HCEC 1CT (cell line): ENCODE measurements around the gene CTSZ.
A peak's percentile ranks its signal among the peaks of the same experiment; 100 is the strongest.
"Not testable (repeated sequence)": the region's sequence is repeated elsewhere in the genome, so short reads cannot be mapped to it uniquely, and the experiment has no call there.

Experiments
- DNase-seq: peaks from one replicate; pipeline ENCODE4 v3.0.0-alpha.2; 2017

The CTSZ gene

DNA sequence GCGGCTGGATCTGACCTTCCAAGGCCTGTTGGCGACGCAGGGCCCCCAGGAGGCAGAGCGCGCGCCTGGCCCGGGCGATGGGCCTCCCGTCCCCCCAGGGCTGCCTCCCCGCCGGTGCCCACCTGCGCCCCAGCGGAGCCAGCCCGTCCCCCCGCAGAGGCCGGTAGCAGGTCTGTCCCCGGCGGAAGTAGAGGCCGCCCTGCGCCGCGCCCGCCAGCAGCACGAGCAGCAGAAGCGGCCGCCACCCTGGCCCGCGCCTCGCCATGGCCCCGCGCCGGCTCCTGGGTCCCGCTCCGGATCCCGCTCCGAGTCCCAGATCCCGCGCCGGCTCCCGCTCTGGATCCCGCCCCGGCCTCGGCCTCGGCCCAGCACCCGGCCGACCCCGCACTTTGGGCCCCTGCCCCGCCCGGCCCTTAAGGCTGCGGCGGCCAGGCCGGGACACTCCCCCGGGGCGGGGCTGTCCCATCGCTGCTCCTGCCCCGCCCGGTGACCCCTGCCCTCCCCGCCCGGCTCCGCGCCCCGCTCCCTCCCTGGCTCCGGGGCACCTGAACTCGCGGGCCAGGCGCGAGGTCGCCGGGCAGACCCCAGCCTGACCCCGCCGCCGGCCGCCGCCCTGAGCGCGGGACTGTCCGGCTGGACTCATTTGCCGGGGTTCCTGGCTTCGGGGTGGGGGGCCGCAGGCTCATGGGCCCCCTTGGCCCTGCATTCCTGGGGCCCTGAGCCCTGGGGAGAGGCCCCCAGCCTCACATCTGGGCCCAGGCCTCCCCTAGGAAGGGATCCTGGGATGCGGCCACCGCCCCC, at the start of gene CTSZ:
TSS of gene CTSZ (minus strand) at position 391 of the 801 bp plus-strand sequence. CDS start at position 265, 126 bp downstream.
- peak; percentile 47 for DNase-seq

DNA sequence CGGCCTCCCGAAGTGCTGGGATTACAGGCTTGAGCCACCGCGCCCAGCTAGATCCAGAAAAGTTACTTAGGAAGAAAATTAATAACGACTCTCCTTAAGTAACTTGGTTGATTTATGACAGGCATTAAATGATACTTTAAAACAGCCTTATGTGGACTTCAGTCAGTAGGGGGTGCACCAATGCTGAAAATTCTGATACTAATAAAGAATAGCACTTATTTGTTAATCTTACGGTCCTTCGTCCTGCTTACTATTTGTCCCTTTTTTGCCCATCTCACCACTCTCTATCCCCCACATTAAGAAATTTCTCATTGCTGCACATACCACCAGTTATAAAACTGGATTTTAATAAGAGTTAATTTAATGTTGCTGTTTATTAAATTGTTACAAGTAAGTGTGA, 48.2 kb upstream of the CTSZ start:
- DNase-seq, result peak; percentile 39

DNA sequence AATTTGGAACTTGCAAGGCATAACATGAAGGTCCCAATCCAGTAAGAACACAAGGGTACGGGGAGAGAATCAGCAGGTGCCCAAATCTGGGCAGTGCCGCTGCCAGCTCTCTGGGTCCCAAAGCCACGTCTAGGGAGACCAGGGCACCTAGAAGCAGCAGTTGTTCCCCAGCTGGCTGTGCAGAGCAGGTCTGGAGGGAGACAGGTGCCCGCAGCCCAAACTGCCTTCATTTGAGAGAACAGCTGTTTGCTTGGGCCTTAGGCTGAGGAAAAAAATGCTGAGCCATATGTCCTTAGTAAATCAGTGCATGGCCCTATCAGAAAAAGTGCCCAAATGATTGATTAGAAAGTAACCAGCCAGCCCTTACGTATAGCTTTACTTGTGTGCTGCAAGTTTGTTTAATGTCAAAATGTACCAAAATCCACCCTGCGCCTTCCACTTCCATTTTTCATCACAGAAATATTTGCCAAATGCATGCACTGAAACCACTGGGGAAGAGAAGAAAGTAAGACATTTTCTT, 44.7 kb upstream of the CTSZ start:
- DNase-seq, result no peak

DNA sequence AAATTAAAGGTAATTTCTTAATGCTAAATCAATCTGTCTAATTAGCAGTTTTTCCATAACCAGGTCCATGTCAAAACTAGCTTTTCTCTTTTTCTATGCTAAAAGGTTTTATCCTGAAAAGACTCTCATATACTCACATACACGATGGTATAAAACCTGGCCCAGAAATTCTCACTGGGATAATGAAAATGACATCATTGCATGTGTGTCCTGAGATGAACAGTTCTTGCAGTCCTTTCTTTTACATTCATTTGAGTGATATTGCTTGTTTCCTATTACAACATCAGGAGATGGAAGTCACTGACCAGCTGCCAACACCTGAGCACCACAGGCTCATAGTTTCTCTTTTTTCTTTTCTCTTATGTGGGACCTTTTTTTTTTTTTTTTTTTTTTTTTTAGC, 43.4 kb upstream of the CTSZ start:
- DNase-seq, result no peak

DNA sequence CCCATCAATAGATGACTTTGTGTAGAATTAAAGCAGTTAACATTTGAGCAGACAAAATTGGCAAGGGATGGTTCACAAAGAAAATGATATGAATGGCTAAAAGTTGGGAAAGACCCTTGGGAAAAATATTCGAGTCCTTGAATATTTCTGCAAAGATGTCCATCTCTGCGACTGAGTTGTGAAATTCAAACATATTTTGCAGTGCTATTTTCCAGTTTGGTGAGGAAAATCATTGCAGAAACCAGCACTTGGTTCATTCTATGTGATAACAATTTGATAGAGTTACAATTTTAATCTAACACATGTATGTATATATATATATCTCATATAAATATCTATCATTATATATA, 41.6 kb upstream of the CTSZ start:
- DNase-seq, result no peak

DNA sequence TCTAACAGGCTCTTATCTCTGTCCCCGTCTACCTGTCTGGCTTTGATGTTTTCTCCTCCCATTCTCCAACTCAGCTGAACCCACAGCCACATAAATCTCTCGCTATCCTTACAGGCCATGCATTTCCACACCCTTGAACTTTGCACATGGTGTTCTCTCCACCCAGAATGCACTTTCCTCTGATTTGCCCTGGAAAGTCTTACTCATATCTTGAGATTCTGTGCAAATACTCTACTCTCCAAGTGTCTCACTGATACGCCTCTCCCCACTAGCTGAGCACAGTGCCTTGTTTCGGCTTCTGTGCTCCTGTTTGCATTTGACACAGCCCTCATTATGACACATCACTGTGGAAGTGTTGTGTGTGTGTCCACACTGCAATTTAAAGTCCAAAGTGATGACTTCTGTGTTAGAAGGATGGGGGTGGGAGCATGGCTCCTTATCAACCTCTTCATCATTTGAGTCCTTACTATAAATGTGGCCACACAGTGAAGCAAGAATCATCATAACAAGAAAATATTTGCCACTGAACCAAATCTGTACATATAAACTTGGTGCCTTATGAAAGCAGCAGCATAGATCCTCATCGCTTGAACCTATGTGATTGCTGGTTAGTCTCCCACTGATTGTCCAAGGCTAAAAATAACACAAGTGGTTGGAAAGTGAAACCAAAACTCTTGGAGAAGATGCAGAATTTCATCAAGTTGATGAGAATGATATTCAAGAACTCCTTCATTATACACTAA, 41.1 kb upstream of the CTSZ start:
- DNase-seq, result peak; percentile 50

DNA sequence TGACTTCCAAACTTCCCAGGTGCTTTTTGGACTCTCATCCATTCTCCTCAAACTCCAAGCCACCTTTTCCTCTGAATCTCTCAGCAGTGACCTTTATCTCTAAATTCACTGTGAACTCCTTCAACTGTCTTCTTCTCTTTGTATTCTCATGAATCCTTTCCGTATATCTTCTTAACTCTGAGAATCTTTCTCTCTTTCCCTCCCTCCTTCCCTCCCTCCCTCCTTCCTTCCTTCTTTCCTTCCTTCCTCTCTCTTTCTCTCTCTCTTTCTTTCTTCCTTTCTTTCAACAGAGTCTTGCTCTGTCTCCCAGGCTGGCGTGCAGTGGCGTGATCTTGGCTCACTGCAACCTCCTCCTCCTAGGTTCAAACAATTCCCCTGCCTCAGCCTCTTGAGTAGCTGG, 39.8 kb upstream of the CTSZ start:
- no peak for DNase-seq

DNA sequence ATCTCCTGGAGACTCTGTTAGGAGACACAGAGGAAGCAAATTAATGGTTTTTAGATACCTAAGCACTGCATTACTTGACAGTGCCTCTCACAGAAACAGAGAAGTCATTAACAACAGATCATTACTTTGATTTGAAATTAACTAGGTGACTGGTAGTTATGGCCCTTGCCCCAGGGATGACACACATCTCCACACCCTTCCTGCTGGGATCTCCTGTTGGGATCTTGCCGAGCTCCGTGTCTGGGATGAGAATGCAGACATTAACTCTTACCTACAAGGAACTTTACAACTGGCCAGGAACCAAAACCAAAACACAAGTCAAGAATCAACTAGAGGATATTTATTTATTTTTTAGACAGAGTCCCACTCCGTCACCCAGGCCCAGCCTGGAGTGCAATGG, 37.7 kb upstream of the CTSZ start:
- no peak for DNase-seq

DNA sequence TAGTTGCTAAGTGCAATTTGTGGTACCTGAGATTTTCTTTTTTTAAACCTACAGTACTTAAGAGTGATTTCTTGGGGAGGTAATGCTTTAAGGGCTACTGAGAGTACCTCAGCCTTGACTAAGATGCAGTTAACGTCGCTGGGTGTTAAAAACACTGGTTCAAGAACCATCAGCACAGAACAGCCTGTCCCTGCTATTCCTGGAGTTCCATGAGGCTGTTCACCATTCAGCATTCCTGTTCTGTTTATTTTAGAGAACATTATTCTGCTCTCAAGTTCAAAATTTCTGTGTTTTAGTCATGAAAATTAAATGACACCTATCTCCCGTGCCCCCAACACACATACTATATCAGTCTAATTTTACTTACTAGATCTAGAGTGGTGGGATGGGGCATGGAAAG, 37.2 kb upstream of the CTSZ start:
- DNase-seq, result no peak

DNA sequence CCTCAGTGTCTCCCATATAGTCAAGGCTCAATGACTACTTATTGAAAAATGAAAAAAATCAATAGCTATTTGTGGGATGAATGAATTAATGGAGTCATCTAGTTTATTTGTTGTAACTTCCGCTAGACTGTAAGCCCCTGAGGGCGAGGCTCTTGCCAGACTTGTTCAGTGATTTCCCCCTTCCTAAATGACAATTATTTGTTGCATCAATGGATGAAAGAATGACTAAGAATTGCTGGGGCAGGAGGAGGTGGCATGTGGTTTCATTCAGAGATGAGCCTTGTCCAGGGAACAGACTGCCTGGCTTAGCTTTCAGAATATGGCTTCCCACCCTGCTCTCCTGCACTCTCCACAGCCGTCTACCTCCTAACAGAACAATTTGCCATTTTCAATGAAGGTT, 36.6 kb upstream of the CTSZ start:
- DNase-seq, result no peak

DNA sequence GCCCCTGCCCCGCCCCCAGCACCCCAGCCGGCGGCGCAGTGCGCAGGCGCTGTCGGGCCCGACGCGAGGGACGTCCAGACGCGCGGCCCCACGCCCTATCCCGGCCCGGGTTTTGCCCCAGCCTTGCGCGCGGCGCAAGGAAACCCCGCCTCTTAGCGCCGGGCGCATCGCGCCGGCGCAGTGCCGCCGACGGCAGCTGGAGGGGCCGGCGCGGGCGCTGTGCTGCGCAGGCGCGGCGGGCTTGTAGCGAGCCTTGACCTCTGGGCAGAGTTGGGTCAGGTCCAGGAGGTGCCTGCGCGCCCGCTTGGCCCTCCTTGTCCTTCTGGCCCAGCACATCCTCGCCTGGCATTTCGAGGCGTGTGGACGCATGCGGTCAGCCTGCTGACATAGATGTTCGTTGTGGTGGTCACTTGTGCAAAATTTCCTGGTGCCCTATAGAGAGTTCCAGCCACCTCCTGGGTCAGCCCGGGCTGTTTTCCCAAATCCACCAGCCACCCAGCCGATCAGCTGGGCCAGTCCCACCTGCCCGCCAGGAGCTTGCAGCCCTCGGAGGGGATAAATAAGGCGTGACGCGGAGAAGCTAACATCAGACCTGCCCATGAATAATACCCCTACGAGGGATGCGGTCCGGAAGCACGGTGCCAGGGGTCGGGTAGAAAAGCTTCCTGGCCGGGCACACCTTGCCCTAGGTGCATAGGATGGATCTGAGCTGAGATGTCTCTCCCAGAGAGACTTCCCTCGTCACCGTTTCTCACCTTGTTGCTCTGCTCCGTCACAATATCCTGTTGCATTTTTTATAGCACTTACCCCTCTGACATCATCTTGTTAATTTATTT, 36.0 kb upstream of the CTSZ start:
- DNase-seq, result peak; percentile 92

DNA sequence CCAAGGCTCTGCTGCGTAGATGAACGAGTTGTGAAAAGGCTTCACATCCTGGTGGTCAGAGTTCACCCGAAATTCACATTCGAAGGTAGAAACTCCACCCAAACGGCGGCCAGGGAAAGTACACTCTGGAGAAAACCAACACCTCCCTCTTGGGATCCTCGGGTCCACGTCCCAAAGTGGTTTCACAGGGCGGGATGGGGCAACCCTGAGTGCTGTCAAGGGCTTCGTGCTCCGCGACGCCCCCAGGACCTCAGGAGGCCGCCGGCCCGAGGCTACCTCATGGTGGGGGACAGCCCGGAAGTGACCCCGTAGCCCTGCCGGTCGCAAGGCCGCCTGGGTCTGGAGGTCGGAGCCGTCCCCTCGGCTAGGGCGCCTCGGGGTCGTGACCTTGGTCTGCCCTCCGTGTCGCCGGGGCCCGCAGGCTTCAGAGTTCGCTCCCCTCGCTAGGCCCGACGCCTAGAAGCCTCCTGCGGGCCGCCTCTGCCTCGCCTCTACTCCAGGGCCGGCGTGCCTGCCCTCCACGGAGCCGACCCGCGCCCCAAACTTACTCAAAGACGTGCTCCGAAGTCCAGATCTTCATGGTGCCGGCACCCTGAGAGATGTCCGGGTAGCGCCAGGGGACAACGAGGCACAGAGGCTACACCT, 35.2 kb upstream of the CTSZ start, which contains the start of gene PRELID3B:
TSS of gene PRELID3B (minus strand) at position 636 of the 645 bp plus-strand sequence. CDS start at position 580, 56 bp downstream.
- DNase-seq, result peak; percentile 7

DNA sequence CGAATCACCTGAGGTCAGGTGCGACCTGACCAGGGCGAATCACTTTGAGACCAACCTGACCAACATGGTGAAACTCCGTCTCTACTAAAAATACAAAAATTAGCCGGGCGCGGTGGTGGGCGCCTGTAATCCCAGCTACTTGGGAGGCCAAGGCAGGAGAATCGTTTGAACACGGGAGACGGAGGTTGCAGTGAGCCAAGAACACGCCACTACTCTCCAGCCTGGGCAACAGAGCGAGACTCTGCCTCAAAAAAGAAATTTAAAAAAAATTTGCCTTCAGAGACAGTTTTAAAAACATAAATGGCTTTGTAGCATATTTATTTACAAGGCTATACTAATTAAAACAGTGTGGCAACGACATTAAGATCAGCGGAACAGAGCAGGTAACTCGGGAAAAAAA, 34.4 kb upstream of the CTSZ start:
- not testable (repeated sequence) for DNase-seq

DNA sequence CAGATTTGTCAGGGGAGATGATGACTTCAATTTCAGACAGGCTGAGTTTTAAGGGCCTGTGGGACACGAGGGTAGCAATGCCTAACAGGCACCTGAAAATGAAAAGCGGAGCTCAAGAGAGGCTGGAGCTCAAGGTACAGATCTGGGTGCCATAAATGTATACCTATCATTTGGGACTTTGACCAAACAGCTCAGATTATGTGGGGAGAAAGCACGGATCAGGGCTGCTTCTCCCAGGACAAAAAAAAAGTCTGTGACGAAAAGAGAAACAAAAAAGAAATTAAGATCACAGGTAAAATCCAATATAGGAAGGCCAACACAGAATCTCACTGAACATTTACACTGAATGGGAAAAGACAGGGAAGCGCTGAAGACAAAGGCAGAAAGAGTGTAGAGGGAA, 33.6 kb upstream of the CTSZ start:
- no peak for DNase-seq

DNA sequence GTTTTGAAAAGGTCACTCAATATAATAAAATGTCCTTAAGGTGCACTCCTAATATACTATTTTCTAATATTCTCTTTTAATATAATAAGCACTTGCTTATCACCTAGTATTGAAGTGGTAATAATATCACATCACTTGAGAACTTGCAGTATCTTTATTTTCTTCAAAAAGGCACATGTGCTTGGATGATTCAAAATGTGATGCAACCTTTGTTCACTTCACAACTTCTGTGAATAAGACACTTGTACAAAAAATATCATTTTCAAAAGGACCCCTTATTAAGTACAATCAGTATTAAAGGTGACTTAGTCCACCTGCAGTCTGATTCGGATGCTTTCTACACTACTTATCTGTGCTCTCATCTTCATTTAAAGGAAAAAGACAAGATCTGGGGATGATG, 32.2 kb upstream of the CTSZ start:
- peak; percentile 30 for DNase-seq

DNA sequence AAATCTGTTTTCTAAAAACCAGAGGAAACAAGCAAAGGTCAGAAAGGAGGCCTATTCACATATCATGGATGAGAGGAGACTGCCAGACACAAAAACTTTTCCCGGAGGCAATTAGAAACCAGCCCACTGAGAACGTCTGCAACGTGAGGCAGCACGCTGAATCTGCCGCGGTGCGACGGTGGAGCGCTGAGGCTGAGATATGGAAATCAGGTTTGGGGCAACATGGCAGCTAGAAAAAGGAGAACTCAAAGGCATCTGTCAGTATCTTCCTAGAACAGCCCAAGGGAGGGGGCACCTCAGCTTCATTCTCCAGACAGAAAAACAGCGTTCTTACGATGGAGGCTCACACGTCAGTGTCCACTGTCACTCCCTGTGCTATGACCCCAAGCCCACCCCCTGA, 30.3 kb upstream of the CTSZ start:
- DNase-seq, result no peak

DNA sequence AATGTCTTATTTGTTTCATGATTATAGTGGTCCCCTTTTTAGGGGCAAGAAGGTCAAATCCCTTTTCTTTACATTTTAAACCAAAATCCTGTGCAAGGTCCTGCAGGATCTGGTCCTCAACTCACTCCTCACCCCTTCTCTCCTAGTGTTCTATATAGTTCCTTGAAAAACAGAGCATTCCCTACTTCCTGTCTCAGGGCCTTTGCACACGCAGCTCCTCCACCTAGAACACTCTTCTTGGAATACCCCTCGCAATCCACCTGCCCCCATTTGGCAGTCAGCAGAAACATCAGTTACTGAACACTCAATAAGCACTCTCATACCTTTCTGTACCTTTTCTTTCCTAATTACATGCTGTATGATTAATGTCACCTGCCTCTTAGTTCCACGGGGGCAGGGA, 28.3 kb upstream of the CTSZ start:
- DNase-seq, result no peak

DNA sequence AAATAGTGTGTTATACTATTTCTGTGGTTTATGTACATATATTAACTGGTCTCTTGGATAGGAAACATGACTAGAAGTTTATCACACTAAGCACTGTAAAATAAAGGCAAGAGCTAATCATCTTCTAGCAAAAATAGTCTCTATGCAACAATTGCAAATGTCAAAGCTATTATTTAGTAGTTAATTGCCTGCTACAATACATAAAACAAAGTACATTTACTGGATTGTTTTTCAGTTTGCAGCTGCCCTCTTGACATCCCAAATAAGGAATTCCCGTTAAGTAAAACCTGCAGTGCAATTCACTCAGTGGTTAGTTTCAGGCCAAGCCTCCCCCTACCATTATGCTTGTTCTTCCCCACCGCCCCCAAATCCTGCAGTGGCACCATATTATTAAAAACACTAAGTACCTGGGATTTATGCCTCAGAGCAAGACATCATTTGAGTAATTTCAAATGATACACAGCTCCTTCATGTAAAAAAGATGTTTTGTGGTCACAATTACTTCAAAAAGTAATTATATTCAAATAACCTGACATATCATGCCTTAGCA, 26.6 kb upstream of the CTSZ start:
- no peak for DNase-seq

DNA sequence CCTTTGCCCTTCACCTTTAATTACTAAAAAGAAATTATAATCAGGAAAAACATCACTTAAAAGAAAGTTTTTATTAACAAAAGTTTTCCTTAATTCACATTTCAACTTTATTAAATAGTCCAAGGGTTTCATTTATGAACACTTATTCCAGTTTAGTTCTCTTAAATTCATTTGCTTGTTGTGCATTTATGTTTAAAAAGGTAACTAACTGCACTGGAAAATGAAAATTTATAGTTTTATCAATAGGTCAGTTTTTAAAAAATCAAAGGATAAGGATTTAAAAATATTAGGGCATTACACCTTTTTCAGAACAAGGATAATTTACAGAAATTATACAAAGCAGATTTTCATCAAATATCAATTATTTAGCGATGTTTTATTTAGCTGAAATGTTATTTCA, 26.0 kb upstream of the CTSZ start:
- DNase-seq, result no peak

DNA sequence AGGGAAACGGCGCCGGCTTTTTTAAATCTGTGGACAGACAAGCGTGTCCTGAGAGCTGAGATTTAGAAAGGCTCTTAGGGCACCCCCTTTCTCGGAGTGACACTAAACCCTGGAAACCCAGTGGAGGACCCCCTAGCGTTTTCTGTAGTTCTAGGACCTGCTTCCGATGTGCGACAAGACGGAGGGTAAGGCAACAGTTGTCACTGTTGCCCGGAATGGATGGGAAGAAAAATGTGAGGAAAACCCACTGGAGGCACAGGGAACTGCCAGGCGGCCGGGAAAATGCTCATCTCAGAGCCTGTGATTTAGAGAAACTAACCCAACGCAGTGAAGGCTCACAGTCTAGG, 25.6 kb upstream of the CTSZ start:
- no peak for DNase-seq

DNA sequence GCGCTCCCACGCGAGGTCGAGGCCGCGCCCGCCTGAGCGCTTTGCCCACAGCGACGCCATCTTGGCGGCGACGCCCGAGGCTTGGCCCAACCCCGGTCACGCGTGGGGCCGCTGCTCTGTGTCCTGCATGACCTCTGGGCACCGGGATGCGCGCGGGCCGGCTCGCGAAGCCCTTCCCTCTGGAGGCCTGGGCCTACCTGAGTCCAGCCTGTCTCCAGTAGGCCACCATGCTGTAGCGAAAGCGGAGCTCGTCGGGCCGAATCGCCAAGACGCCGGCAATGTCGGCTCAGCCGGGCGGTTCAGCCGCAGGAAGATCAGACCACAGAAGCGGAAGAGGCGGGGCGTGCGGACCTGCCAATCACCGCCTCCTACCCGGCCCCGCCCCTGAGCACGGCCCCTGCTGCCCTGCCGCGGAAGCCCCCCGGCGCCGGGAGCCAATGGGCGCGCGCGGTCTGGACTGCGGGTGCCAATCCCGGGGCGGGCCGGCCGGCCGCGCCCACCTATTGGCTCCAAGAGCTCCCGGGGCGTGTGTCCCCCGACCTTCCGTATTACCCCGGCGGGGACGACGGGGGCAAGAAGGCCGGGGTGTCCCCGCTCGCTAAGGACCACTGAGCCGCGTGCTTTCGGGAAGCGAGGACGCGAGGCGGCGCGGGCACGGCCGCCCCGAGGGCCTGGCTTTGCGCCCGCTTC, 25.1 kb upstream of the CTSZ start, which contains the start of gene ATP5F1E:
TSS of gene ATP5F1E (minus strand) at position 313 of the 690 bp plus-strand sequence. CDS start at position 229, 84 bp downstream.
- DNase-seq, result peak; percentile 98

DNA sequence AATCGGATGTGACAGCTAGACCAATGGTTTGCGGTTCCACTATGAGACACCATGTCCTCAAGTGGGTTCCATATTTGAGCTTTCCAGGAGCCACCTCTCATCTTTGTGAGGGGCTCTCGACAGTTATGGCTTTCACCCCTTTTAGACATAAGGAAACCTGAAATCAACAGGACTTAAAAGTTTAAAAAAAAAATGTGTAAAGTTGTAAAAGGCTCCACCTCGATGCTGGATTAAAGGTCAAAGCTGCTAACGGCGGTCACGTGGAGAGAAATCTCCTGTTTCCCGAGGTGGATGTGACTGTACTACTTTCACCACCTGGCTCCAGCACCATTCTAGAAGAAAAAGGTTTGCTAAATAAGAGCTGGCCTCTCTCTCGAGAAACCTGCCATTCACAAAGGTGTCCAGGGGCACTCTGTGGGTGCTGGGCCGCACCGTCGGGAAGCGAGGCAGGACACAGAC, 24.5 kb upstream of the CTSZ start:
- no peak for DNase-seq
